GM10248 (cell line): Measurements from ENCODE around the gene MAFB.

ENCODE experiments used
- CTCF ChIA-PET: fragments of 300-600 bp; sonication (Branson Sonifier 250); formaldehyde crosslinking; extraction: SDS; loops from one replicate; lab custom pipeline; 2021; ENCODE audit warnings: antibody characterized with exemption; lab: Yijun Ruan, JAX
- POLR2A ChIA-PET: fragments of 350-650 bp; sonication (Branson Sonifier 250); formaldehyde crosslinking; extraction: SDS; loops from one replicate; lab custom pipeline; 2020; ENCODE audit warnings: antibody characterized with exemption; lab: Yijun Ruan, JAX
- DNase-seq: peaks from one replicate; pipeline ENCODE4 v3.0.0; 2012; ENCODE audit errors: extremely low spot score
- CTCF ChIP-seq: IDR thresholded peaks from 2 replicates; pipeline ENCODE4 v1.5.1; 2012; ENCODE audit warnings: mild to moderate bottlenecking, low read depth; ENCODE audit errors: extremely low read depth, missing control alignments, control extremely low read depth

MAFB gene

GRCh38 chr20:40686434-40686882, 2.6 kb downstream of the MAFB start:
- no peak for TF ChIP-seq CTCF
- no peak for DNase-seq
- CTCF ChIA-PET = no interaction called here
- POLR2A ChIA-PET = no interaction called here

- POLR2A ChIA-PET = no interaction called here
- TF ChIP-seq CTCF = no peak
- CTCF ChIA-PET = interaction anchor here (1.0 to 1.4 kb wide), 2 partner anchors 11 to 798 kb away, joined by 3 to 4 read pairs; no protein-coding TSS in a partner anchor
Observed at GRCh38 chr20:40685349-40685748, 3.7 kb downstream of the MAFB start.

GRCh38 chr20:40683894-40684268, 5.2 kb downstream of the MAFB start:
- TF ChIP-seq CTCF = no peak
- ChIA-PET POLR2A (no interaction called here), CTCF (interaction anchor here (1.2 kb wide), 1 partner anchor 58 kb away, joined by 3 read pairs; no protein-coding TSS in a partner anchor)
- no peak for DNase-seq

More at GRCh38 chr20:40685349-40685748, 3.7 kb downstream of the MAFB start:
- no peak for DNase-seq

- POLR2A ChIA-PET = no interaction called here
- no peak for DNase-seq
- no peak for TF ChIP-seq CTCF
- CTCF ChIA-PET = no interaction called here
Observed at GRCh38 chr20:40683221-40683893, 5.7 kb downstream of the MAFB start.

GRCh38 chr20:40682104-40682981, 6.7 kb downstream of the MAFB start:
- ChIA-PET CTCF (no interaction called here), POLR2A (no interaction called here)
- no peak for DNase-seq
- no peak for TF ChIP-seq CTCF

GRCh38 chr20:40681684-40682083, 7.4 kb downstream of the MAFB start:
- no peak for DNase-seq
- CTCF ChIA-PET = no interaction called here
- TF ChIP-seq CTCF = no peak
- POLR2A ChIA-PET = no interaction called here
